BLaER1 treated with 17β-estradiol and CSF1 and Interleukin-3, amounts not matched to agents 10 nM and 100 nM (cell line): ENCODE measurements around the gene GRM8.

ENCODE experiments used
- H3K27ac ChIP-seq, 11 experiments: shearing (Covaris generic); formaldehyde crosslinking; 2 replicates each; pipeline ENCODE4 v1.8.1; 2022
- H3K27me3 ChIP-seq, 11 experiments: shearing (Covaris generic); formaldehyde crosslinking; 2 replicates each; pipeline ENCODE4 v1.8.1; 2022
- H3K36me3 ChIP-seq, 11 experiments: shearing (Covaris generic); formaldehyde crosslinking; 2 replicates each; pipeline ENCODE4 v1.8.1; 2022
- H3K4me1 ChIP-seq, 10 experiments: shearing (Covaris generic); formaldehyde crosslinking; 2 replicates each; pipeline ENCODE4 v1.8.1; 2022
- H3K4me2 ChIP-seq, 11 experiments: shearing (Covaris generic); formaldehyde crosslinking; 2 replicates each; pipeline ENCODE4 v1.8.1; 2022
- H3K4me3 ChIP-seq, 10 experiments: shearing (Covaris generic); formaldehyde crosslinking; 2 replicates each; pipeline ENCODE4 v1.8.1; 2022
- H3K9ac ChIP-seq, 11 experiments: shearing (Covaris generic); formaldehyde crosslinking; 2 replicates each; pipeline ENCODE4 v1.8.1; 2022
- H3K9me3 ChIP-seq, 11 experiments: shearing (Covaris generic); formaldehyde crosslinking; replicated peaks in 1 of 11; 2 replicates each; pipeline ENCODE4 v1.8.1; 2022
- H4K20me1 ChIP-seq, 11 experiments: shearing (Covaris generic); formaldehyde crosslinking; 2 replicates each; pipeline ENCODE4 v1.8.1; 2022
- Cebpa-rat ChIP-seq, 11 experiments: shearing (Covaris generic); IDR thresholded peaks; 2 replicates each; pipeline ENCODE4 v1.8.1; 2022

Gene GRM8

GRCh38 chr7:126993626-126994213 lies 259.0 kb downstream of the GRM8 start:
- Histone ChIP-seq H3K27ac (no peak overlapping the region), H3K4me1 (no peaks in the 10 kb centered on the region)
- no peak for TF ChIP-seq Cebpa-rat (IDR thresholded peaks at IDR 0.05)

GRCh38 chr7:126988022-126988421 lies 264.7 kb downstream of the GRM8 start:
- H4K20me1 ChIP-seq = no peaks in the 10 kb centered on the region
- H3K9me3 ChIP-seq = peaks cover 0 to 6% (median 0%) of the 10 kb centered on the region in 11 experiments; a peak in 3 of 22 replicates
- H3K9ac ChIP-seq = no peak overlapping the region

More at GRCh38 chr7:126993626-126994213, 259.0 kb downstream of the GRM8 start:
- no peaks in the 10 kb centered on the region for H3K36me3 ChIP-seq
- peaks cover 0 to 6% (median 0%) of the 10 kb centered on the region in 11 experiments; a peak in 3 of 22 replicates for H3K9me3 ChIP-seq
- H3K9ac ChIP-seq = no peak overlapping the region
- H3K4me2 ChIP-seq = no peak overlapping the region
- no peak overlapping the region for H3K4me3 ChIP-seq
- H4K20me1 ChIP-seq = no peaks in the 10 kb centered on the region
- H3K27me3 ChIP-seq = no peaks in the 10 kb centered on the region

GRCh38 chr7:126979722-126980121 lies 273.0 kb downstream of the GRM8 start:
- Histone ChIP-seq H3K27me3 (no peaks in the 10 kb centered on the region), H3K4me1 (no peaks in the 10 kb centered on the region), H3K36me3 (no peaks in the 10 kb centered on the region), H3K9me3 (no peaks in the 10 kb centered on the region), H3K9ac (no peak overlapping the region), H3K4me2 (no peak overlapping the region), H4K20me1 (no peaks in the 10 kb centered on the region), H3K4me3 (no peak overlapping the region), H3K27ac (no peak overlapping the region)
- no peak for TF ChIP-seq Cebpa-rat (IDR thresholded peaks at IDR 0.05)

More at GRCh38 chr7:126988022-126988421, 264.7 kb downstream of the GRM8 start:
- Histone ChIP-seq H3K4me3 (no peak overlapping the region), H3K27ac (no peak overlapping the region), H3K4me1 (no peaks in the 10 kb centered on the region), H3K27me3 (no peaks in the 10 kb centered on the region), H3K36me3 (no peaks in the 10 kb centered on the region), H3K4me2 (no peak overlapping the region)
- TF ChIP-seq Cebpa-rat (IDR thresholded peaks at IDR 0.05) = no peak

GRCh38 chr7:126978865-126979264 lies 273.9 kb downstream of the GRM8 start:
- Histone ChIP-seq H3K27ac (no peak overlapping the region), H4K20me1 (no peaks in the 10 kb centered on the region), H3K9me3 (no peaks in the 10 kb centered on the region), H3K4me3 (no peak overlapping the region), H3K4me2 (no peak overlapping the region), H3K9ac (no peak overlapping the region), H3K4me1 (no peaks in the 10 kb centered on the region), H3K27me3 (no peaks in the 10 kb centered on the region), H3K36me3 (no peaks in the 10 kb centered on the region)
- TF ChIP-seq Cebpa-rat (IDR thresholded peaks at IDR 0.05) = no peak

- Histone ChIP-seq H3K9me3 (no peaks in the 10 kb centered on the region), H3K4me2 (no peak overlapping the region), H3K27ac (no peak overlapping the region), H4K20me1 (no peaks in the 10 kb centered on the region), H3K36me3 (no peaks in the 10 kb centered on the region), H3K9ac (no peak overlapping the region), H3K27me3 (no peaks in the 10 kb centered on the region), H3K4me1 (no peaks in the 10 kb centered on the region), H3K4me3 (no peak overlapping the region)
- TF ChIP-seq Cebpa-rat (IDR thresholded peaks at IDR 0.05) = no peak
These were observed 279.7 kb downstream of the GRM8 start for GRCh38 chr7:126973066-126973465.

GRCh38 chr7:126972571-126972970 lies 280.2 kb downstream of the GRM8 start:
- no peak for TF ChIP-seq Cebpa-rat (IDR thresholded peaks at IDR 0.05)
- no peaks in the 10 kb centered on the region for H3K9me3 ChIP-seq
- H3K27ac ChIP-seq = no peak overlapping the region

GRCh38 chr7:126959649-126960048 lies 293.1 kb downstream of the GRM8 start:
- H3K4me3 ChIP-seq = no peak overlapping the region
- peaks cover 11 to 16% (median 14%) of the 10 kb centered on the region in 11 experiments; a peak in 19 of 22 replicates for H3K9me3 ChIP-seq
- H3K27ac ChIP-seq = no peak overlapping the region
- no peaks in the 10 kb centered on the region for H3K4me1 ChIP-seq
- H3K36me3 ChIP-seq = no peaks in the 10 kb centered on the region
- no peaks in the 10 kb centered on the region; a peak in 1 of 22 replicates for H4K20me1 ChIP-seq
- H3K27me3 ChIP-seq = no peaks in the 10 kb centered on the region
- no peak overlapping the region for H3K4me2 ChIP-seq
- TF ChIP-seq Cebpa-rat (IDR thresholded peaks at IDR 0.05) = no peak
- H3K9ac ChIP-seq = no peak overlapping the region

More at GRCh38 chr7:126972571-126972970, 280.2 kb downstream of the GRM8 start:
- H3K27me3 ChIP-seq = no peaks in the 10 kb centered on the region
- H4K20me1 ChIP-seq = no peaks in the 10 kb centered on the region
- no peak overlapping the region for H3K9ac ChIP-seq
- no peaks in the 10 kb centered on the region for H3K4me1 ChIP-seq
- H3K4me3 ChIP-seq = no peak overlapping the region
- no peak overlapping the region for H3K4me2 ChIP-seq
- H3K36me3 ChIP-seq = no peaks in the 10 kb centered on the region

GRCh38 chr7:126958367-126958766 lies 294.4 kb downstream of the GRM8 start:
- Histone ChIP-seq H3K36me3 (no peaks in the 10 kb centered on the region), H3K4me1 (no peaks in the 10 kb centered on the region), H3K27ac (no peak overlapping the region), H3K27me3 (no peaks in the 10 kb centered on the region), H3K4me2 (no peak overlapping the region), H4K20me1 (no peaks in the 10 kb centered on the region; a peak in 1 of 22 replicates), H3K9me3 (peaks cover 11 to 16% (median 14%) of the 10 kb centered on the region in 11 experiments; a peak in 19 of 22 replicates), H3K9ac (no peak overlapping the region), H3K4me3 (no peak overlapping the region)
- TF ChIP-seq Cebpa-rat (IDR thresholded peaks at IDR 0.05) = no peak

GRCh38 chr7:126957443-126957842 lies 295.3 kb downstream of the GRM8 start:
- no peak overlapping the region for H3K4me3 ChIP-seq
- no peaks in the 10 kb centered on the region; a peak in 1 of 22 replicates for H4K20me1 ChIP-seq
- no peak for TF ChIP-seq Cebpa-rat (IDR thresholded peaks at IDR 0.05)
- H3K27ac ChIP-seq = no peak overlapping the region
- no peak overlapping the region for H3K9ac ChIP-seq
- no peaks in the 10 kb centered on the region for H3K36me3 ChIP-seq
- no peak overlapping the region for H3K4me2 ChIP-seq
- H3K9me3 ChIP-seq = peaks cover 11 to 16% (median 14%) of the 10 kb centered on the region in 11 experiments; a peak in 19 of 22 replicates
- H3K4me1 ChIP-seq = no peaks in the 10 kb centered on the region
- H3K27me3 ChIP-seq = no peaks in the 10 kb centered on the region

GRCh38 chr7:126953461-126953860 lies 299.3 kb downstream of the GRM8 start:
- Histone ChIP-seq H3K36me3 (no peaks in the 10 kb centered on the region), H3K4me1 (no peaks in the 10 kb centered on the region), H3K9me3 (peaks cover 11 to 14% (median 13%) of the 10 kb centered on the region in 11 experiments; a peak in 19 of 22 replicates), H3K4me3 (no peak overlapping the region), H3K27me3 (no peaks in the 10 kb centered on the region), H3K4me2 (no peak overlapping the region), H4K20me1 (no peaks in the 10 kb centered on the region; a peak in 1 of 22 replicates), H3K27ac (no peak overlapping the region), H3K9ac (no peak overlapping the region)
- no peak for TF ChIP-seq Cebpa-rat (IDR thresholded peaks at IDR 0.05)
